Neural progenitor cell (in vitro differentiated cells): ENCODE results near the gene MMP20. TPM values are rescaled to one million over a fixed set of nuclear protein-coding genes. Genes with fewer than 3 reads are reported as not detected.

Experiments used
- DNase-seq: peaks from one replicate; pipeline ENCODE4 v3.0.0-alpha.2; 2016; ENCODE audit warnings: low spot score
- H2AFZ ChIP-seq: fragments of 200-600 bp; sonication (generic); replicated peaks from 2 replicates; pipeline ENCODE4 v1.6.1; 2016; ENCODE audit warnings: antibody characterized with exemption
- H3F3A ChIP-seq: fragments of 200-600 bp; sonication (generic); 2 replicates; pipeline ENCODE4 v1.6.1; 2016; ENCODE audit warnings: antibody characterized with exemption, low read depth
- H3K27ac ChIP-seq: fragments of 200-600 bp; sonication (generic); 2 replicates; pipeline ENCODE4 v1.5.1; 2016; ENCODE audit warnings: mild to moderate bottlenecking
- H3K27me3 ChIP-seq: fragments of 200-600 bp; sonication (generic); 2 replicates; pipeline ENCODE4 v1.6.1; 2016; ENCODE audit warnings: mild to moderate bottlenecking, moderate library complexity
- H3K36me3 ChIP-seq: fragments of 200-600 bp; sonication (generic); 2 replicates; pipeline ENCODE4 v1.5.1; 2016
- H3K4me1 ChIP-seq: fragments of 200-600 bp; sonication (generic); 2 replicates; pipeline ENCODE4 v1.6.1; 2016; ENCODE audit warnings: mixed run types
- H3K4me2 ChIP-seq: fragments of 200-600 bp; sonication (generic); 2 replicates; pipeline ENCODE4 v1.6.1; 2016
- H3K4me3 ChIP-seq: fragments of 200-600 bp; sonication (generic); 2 replicates; pipeline ENCODE4 v1.5.1; 2016
- H3K79me2 ChIP-seq: fragments of 200-600 bp; sonication (generic); 2 replicates; pipeline ENCODE4 v1.6.1; 2016; ENCODE audit warnings: low read depth
- H3K9ac ChIP-seq: fragments of 200-600 bp; sonication (generic); 2 replicates; pipeline ENCODE4 v1.6.1; 2016
- H3K9me3 ChIP-seq: fragments of 200-600 bp; sonication (generic); 2 replicates; pipeline ENCODE4 v1.5.1; 2016; ENCODE audit warnings: low read depth
- H4K20me1 ChIP-seq: fragments of 200-600 bp; sonication (generic); 2 replicates; pipeline ENCODE4 v1.6.1; 2016; ENCODE audit warnings: low read depth
- H3K27ac Mint-ChIP-seq: 3 replicates; pipeline ENCODE4 v1.8.0; 2021; ENCODE audit warnings: mixed read lengths
- H3K27me3 Mint-ChIP-seq: 2 replicates; pipeline ENCODE4 v1.8.0; 2022; ENCODE audit warnings: low read depth, mild to moderate bottlenecking, inconsistent platforms, moderate library complexity, mixed read lengths; ENCODE audit not compliant: insufficient read depth
- H3K36me3 Mint-ChIP-seq: 3 replicates; pipeline ENCODE4 v1.8.0; 2021; ENCODE audit warnings: mixed read lengths
- H3K4me1 Mint-ChIP-seq: 3 replicates; pipeline ENCODE4 v1.8.0; 2021; ENCODE audit warnings: mixed read lengths
- H3K4me3 Mint-ChIP-seq: 3 replicates; pipeline ENCODE4 v1.8.0; 2021; ENCODE audit warnings: mild to moderate bottlenecking, moderate library complexity, mixed read lengths
- H3K9me3 Mint-ChIP-seq: 3 replicates; pipeline ENCODE4 v1.8.0; 2020; ENCODE audit warnings: mixed read lengths
- CTCF ChIP-seq: fragments of 200-600 bp; sonication (generic); IDR thresholded peaks from 2 replicates; pipeline ENCODE4 v1.5.1; 2017; ENCODE audit warnings: antibody characterized with exemption, mild to moderate bottlenecking
- EZH2 ChIP-seq: fragments of 200-600 bp; sonication (generic); IDR thresholded peaks from 2 replicates; pipeline ENCODE4 v1.6.1; 2017; ENCODE audit warnings: antibody characterized with exemption, mild to moderate bottlenecking, moderate library complexity
- EZH2phosphoT487 ChIP-seq: fragments of 200-600 bp; sonication (generic); IDR thresholded peaks from 2 replicates; pipeline ENCODE4 v1.6.1; 2017; ENCODE audit warnings: antibody characterized with exemption
- total RNA-seq: library from RNA; depleted of rRNA; stranded (reverse); fragments of >200 nt; gene quantifications from 2 replicates; pipeline ENCODE4 v1.2.3, GENCODE V29; 2015; ENCODE audit warnings: low replicate concordance

MMP20 gene
- total RNA-seq, 1 donor from 2014 or later, result not detected

- H3K27ac ChIP-seq, result no peak overlapping the region
- H3K79me2 ChIP-seq, result no peaks in the 10 kb centered on the region
- Mint-ChIP-seq H3K4me3 (no peak overlapping the region), H3K9me3 (no peaks in the 10 kb centered on the region), H3K36me3 (no peaks in the 10 kb centered on the region), H3K27me3 (peaks cover 2% of the 10 kb centered on the region), H3K4me1 (no peaks in the 10 kb centered on the region), H3K27ac (peak overlapping the region; percentile 12)
- H3K36me3 ChIP-seq, result no peaks in the 10 kb centered on the region
- no peaks in the 10 kb centered on the region for H3K27me3 ChIP-seq
- no peak overlapping the region for H3K4me2 ChIP-seq
- no peaks in the 10 kb centered on the region for H4K20me1 ChIP-seq
- H3F3A ChIP-seq, result no peaks in the 10 kb centered on the region
- H3K9ac ChIP-seq, result no peak overlapping the region
- no peaks in the 10 kb centered on the region for H3K9me3 ChIP-seq
- H2AFZ ChIP-seq, result no peak overlapping the region
- no peak for TF ChIP-seq EZH2
- TF ChIP-seq EZH2phosphoT487, result no peak
- peak; percentile 46 for TF ChIP-seq CTCF
- H3K4me3 ChIP-seq, result no peak overlapping the region
- peak; percentile 20 for DNase-seq
- no peaks in the 10 kb centered on the region for H3K4me1 ChIP-seq
Observed at GRCh38 chr11:102664001-102664752, 39.0 kb upstream of the MMP20 start.

- no peaks in the 10 kb centered on the region for H3K4me1 ChIP-seq
- Mint-ChIP-seq H3K27ac (no peak overlapping the region), H3K36me3 (no peaks in the 10 kb centered on the region), H3K4me1 (no peaks in the 10 kb centered on the region), H3K4me3 (no peak overlapping the region), H3K9me3 (no peaks in the 10 kb centered on the region), H3K27me3 (peaks cover 2% of the 10 kb centered on the region)
- H4K20me1 ChIP-seq, result no peaks in the 10 kb centered on the region
- no peaks in the 10 kb centered on the region for H3K36me3 ChIP-seq
- no peak overlapping the region for H3K4me3 ChIP-seq
- H3K9ac ChIP-seq, result no peak overlapping the region
- no peak for DNase-seq
- TF ChIP-seq EZH2phosphoT487 (no peak), CTCF (no peak), EZH2 (no peak)
- H3K79me2 ChIP-seq, result no peaks in the 10 kb centered on the region
- no peak overlapping the region for H2AFZ ChIP-seq
- no peak overlapping the region for H3K4me2 ChIP-seq
- no peak overlapping the region for H3K27ac ChIP-seq
- H3F3A ChIP-seq, result no peaks in the 10 kb centered on the region
- no peaks in the 10 kb centered on the region for H3K27me3 ChIP-seq
- H3K9me3 ChIP-seq, result no peaks in the 10 kb centered on the region
Observed at GRCh38 chr11:102662607-102663006, 37.5 kb upstream of the MMP20 start.

GRCh38 chr11:102661040-102661439, 35.9 kb upstream of the MMP20 start:
- no peak overlapping the region for H2AFZ ChIP-seq
- no peaks in the 10 kb centered on the region for H3K79me2 ChIP-seq
- Mint-ChIP-seq H3K4me1 (no peaks in the 10 kb centered on the region), H3K9me3 (no peaks in the 10 kb centered on the region), H3K27me3 (peaks cover 2% of the 10 kb centered on the region), H3K4me3 (no peak overlapping the region), H3K36me3 (no peaks in the 10 kb centered on the region), H3K27ac (no peak overlapping the region)
- no peaks in the 10 kb centered on the region for H3K9me3 ChIP-seq
- no peaks in the 10 kb centered on the region for H4K20me1 ChIP-seq
- no peak overlapping the region for H3K4me2 ChIP-seq
- no peak overlapping the region for H3K27ac ChIP-seq
- H3K9ac ChIP-seq, result no peak overlapping the region
- DNase-seq, result no peak
- no peaks in the 10 kb centered on the region for H3F3A ChIP-seq
- no peak for TF ChIP-seq EZH2
- TF ChIP-seq EZH2phosphoT487, result no peak
- no peaks in the 10 kb centered on the region for H3K4me1 ChIP-seq
- no peak overlapping the region for H3K4me3 ChIP-seq
- no peaks in the 10 kb centered on the region for H3K36me3 ChIP-seq
- H3K27me3 ChIP-seq, result no peaks in the 10 kb centered on the region

GRCh38 chr11:102656528-102656927, 31.4 kb upstream of the MMP20 start:
- Histone ChIP-seq H4K20me1 (no peaks in the 10 kb centered on the region), H3K4me3 (no peak overlapping the region), H2AFZ (no peak overlapping the region), H3K79me2 (no peaks in the 10 kb centered on the region), H3K4me1 (no peaks in the 10 kb centered on the region), H3K27me3 (no peaks in the 10 kb centered on the region), H3F3A (peaks cover 3% of the 10 kb centered on the region), H3K9me3 (no peaks in the 10 kb centered on the region), H3K9ac (no peak overlapping the region), H3K4me2 (no peak overlapping the region), H3K36me3 (no peaks in the 10 kb centered on the region), H3K27ac (no peak overlapping the region)
- no peak for DNase-seq
- H3K36me3 Mint-ChIP-seq, result no peaks in the 10 kb centered on the region
- H3K27me3 Mint-ChIP-seq, result no peaks in the 10 kb centered on the region
- H3K9me3 Mint-ChIP-seq, result no peaks in the 10 kb centered on the region
- H3K27ac Mint-ChIP-seq, result no peak overlapping the region
- no peak overlapping the region for H3K4me3 Mint-ChIP-seq
- no peaks in the 10 kb centered on the region for H3K4me1 Mint-ChIP-seq
- no peak for TF ChIP-seq CTCF
- TF ChIP-seq EZH2phosphoT487, result no peak
- no peak for TF ChIP-seq EZH2
